HG03095 (cell line): ENCODE measurements around the gene MIGA2.

Source experiments
- ATAC-seq: cut with Tn5 transposase; IDR thresholded peaks from one replicate; pipeline ENCODE4 v1.9.1; 2021; ENCODE audit warnings: moderate library complexity; ENCODE audit not compliant: unreplicated experiment

The MIGA2 gene

GRCh38 chr9:129113645-129114304, 77.3 kb downstream of the MIGA2 start:
- ATAC-seq, result no peak

- ATAC-seq, result no peak
These were observed 82.4 kb downstream of the MIGA2 start for GRCh38 chr9:129118799-129119198.

- no peak for ATAC-seq
These were observed 85.1 kb downstream of the MIGA2 start for GRCh38 chr9:129121483-129121882.
